Measurements from ENCODE around the gene SFMBT2.

The SFMBT2 gene

GRCh38 chr10:7351894-7352293 lies 58.9 kb downstream of the SFMBT2 start:
- CTCF ChIA-PET: interaction anchor here (0.6 to 1.5 kb wide), 2 partner anchors 10 to 147 kb away, joined by 3 to 4 read pairs; no protein-coding TSS in a partner anchor

GRCh38 chr10:7350541-7351195 lies 60.2 kb downstream of the SFMBT2 start:
- ChIA-PET CTCF (interaction anchor here (1.5 kb wide), 1 partner anchor 11 kb away, joined by 4 read pairs; no protein-coding TSS in a partner anchor), POLR2A (no interaction called here)
- TF ChIP-seq PKNOX1 (IDR thresholded peaks at IDR 0.05) (0 out of 2 replicates have a peak, but pooled peaks have one; percentile 14), SP1 (IDR thresholded peaks at IDR 0.05) (no peak), FOXK2 (IDR thresholded peaks at IDR 0.05) (no peak)
- DNase-seq (ENCODE audit: extremely low spot score): no peak

More at GRCh38 chr10:7351894-7352293, 58.9 kb downstream of the SFMBT2 start:
- no peak for TF ChIP-seq TARDBP (IDR thresholded peaks at IDR 0.05)
- no peak for TF ChIP-seq CTBP1 (IDR thresholded peaks at IDR 0.05; ENCODE audit: borderline replicate concordance)
- no peak for TF ChIP-seq SUZ12 (IDR thresholded peaks at IDR 0.05)
- no peak for TF ChIP-seq FOXK2 (IDR thresholded peaks at IDR 0.05)
- no peak for TF ChIP-seq BHLHE40 (IDR thresholded peaks at IDR 0.05; ENCODE audit: borderline replicate concordance)
- TF ChIP-seq SP1 (IDR thresholded peaks at IDR 0.05): no peak
- no peak for TF ChIP-seq NFRKB (IDR thresholded peaks at IDR 0.05)
- TF ChIP-seq LEF1 (IDR thresholded peaks at IDR 0.05; ENCODE audit: borderline replicate concordance): no peak
- TF ChIP-seq ZNF384 (IDR thresholded peaks at IDR 0.05): no peak
- no peak for DNase-seq (ENCODE audit: extremely low spot score)
- POLR2A ChIA-PET: no interaction called here

GRCh38 chr10:7345717-7346116 lies 65.1 kb downstream of the SFMBT2 start:
- ChIA-PET POLR2A (no interaction called here), CTCF (no interaction called here)
- TF ChIP-seq HDGF (IDR thresholded peaks at IDR 0.05; ENCODE audit: borderline replicate concordance) (no peak), PKNOX1 (IDR thresholded peaks at IDR 0.05) (no peak), FOXK2 (IDR thresholded peaks at IDR 0.05) (no peak), L3MBTL2 (conservative IDR thresholded peaks at IDR 0.05) (no peak), ELF4 (IDR thresholded peaks at IDR 0.05) (no peak), FOXM1 (IDR thresholded peaks at IDR 0.05; ENCODE audit: borderline replicate concordance) (no peak), ZNF384 (IDR thresholded peaks at IDR 0.05) (no peak), ARNT (IDR thresholded peaks at IDR 0.05) (no peak), SUZ12 (IDR thresholded peaks at IDR 0.05) (no peak), CTBP1 (IDR thresholded peaks at IDR 0.05; ENCODE audit: borderline replicate concordance) (no peak), TARDBP (IDR thresholded peaks at IDR 0.05) (no peak), LEF1 (IDR thresholded peaks at IDR 0.05; ENCODE audit: borderline replicate concordance) (no peak), BHLHE40 (IDR thresholded peaks at IDR 0.05; ENCODE audit: borderline replicate concordance) (no peak), SP1 (IDR thresholded peaks at IDR 0.05) (no peak), NFRKB (IDR thresholded peaks at IDR 0.05) (no peak), FOXA1 (IDR thresholded peaks at IDR 0.05) (no peak)
- no peak for DNase-seq (ENCODE audit: extremely low spot score)

- no peak for DNase-seq (ENCODE audit: extremely low spot score)
- TF ChIP-seq CTBP1 (IDR thresholded peaks at IDR 0.05; ENCODE audit: borderline replicate concordance): no peak
- TF ChIP-seq LEF1 (IDR thresholded peaks at IDR 0.05; ENCODE audit: borderline replicate concordance): no peak
- no peak for TF ChIP-seq TARDBP (IDR thresholded peaks at IDR 0.05)
- no peak for TF ChIP-seq FOXA1 (IDR thresholded peaks at IDR 0.05)
- TF ChIP-seq ELF4 (IDR thresholded peaks at IDR 0.05): no peak
- TF ChIP-seq SUZ12 (IDR thresholded peaks at IDR 0.05): no peak
- no peak for TF ChIP-seq ARNT (IDR thresholded peaks at IDR 0.05)
- ChIA-PET CTCF (no interaction called here), POLR2A (no interaction called here)
Observed at GRCh38 chr10:7343040-7343439, 67.8 kb downstream of the SFMBT2 start.

GRCh38 chr10:7340179-7340874 lies 70.5 kb downstream of the SFMBT2 start:
- POLR2A ChIA-PET: no interaction called here
- TF ChIP-seq FOXM1 (IDR thresholded peaks at IDR 0.05; ENCODE audit: borderline replicate concordance) (no peak), CTBP1 (IDR thresholded peaks at IDR 0.05; ENCODE audit: borderline replicate concordance) (no peak), TARDBP (IDR thresholded peaks at IDR 0.05) (no peak), SP1 (IDR thresholded peaks at IDR 0.05) (no peak), SUZ12 (IDR thresholded peaks at IDR 0.05) (no peak), ELF4 (IDR thresholded peaks at IDR 0.05) (no peak), FOXA1 (IDR thresholded peaks at IDR 0.05) (no peak), L3MBTL2 (conservative IDR thresholded peaks at IDR 0.05) (no peak), BHLHE40 (IDR thresholded peaks at IDR 0.05; ENCODE audit: borderline replicate concordance) (no peak), FOXK2 (IDR thresholded peaks at IDR 0.05) (no peak), ZNF384 (IDR thresholded peaks at IDR 0.05) (no peak), PKNOX1 (IDR thresholded peaks at IDR 0.05) (no peak), NFRKB (IDR thresholded peaks at IDR 0.05) (no peak), LEF1 (IDR thresholded peaks at IDR 0.05; ENCODE audit: borderline replicate concordance) (no peak), ARNT (IDR thresholded peaks at IDR 0.05) (no peak)
- no peak for DNase-seq (ENCODE audit: extremely low spot score)
- CTCF ChIA-PET: interaction anchor here (0.8 kb wide), 1 partner anchor 30 kb away, joined by 3 read pairs; no protein-coding TSS in a partner anchor

- CTCF ChIA-PET: no interaction called here
- no peak for TF ChIP-seq HDGF (IDR thresholded peaks at IDR 0.05; ENCODE audit: borderline replicate concordance)
- no peak for TF ChIP-seq SUZ12 (IDR thresholded peaks at IDR 0.05)
- TF ChIP-seq LEF1 (IDR thresholded peaks at IDR 0.05; ENCODE audit: borderline replicate concordance): no peak
- TF ChIP-seq FOXK2 (IDR thresholded peaks at IDR 0.05): no peak
- TF ChIP-seq ARNT (IDR thresholded peaks at IDR 0.05): no peak
- no peak for TF ChIP-seq BHLHE40 (IDR thresholded peaks at IDR 0.05; ENCODE audit: borderline replicate concordance)
- no peak for TF ChIP-seq SP1 (IDR thresholded peaks at IDR 0.05)
- POLR2A ChIA-PET: no interaction called here
Observed at GRCh38 chr10:7339510-7339909, 71.3 kb downstream of the SFMBT2 start.

More at GRCh38 chr10:7339510-7339909, 71.3 kb downstream of the SFMBT2 start:
- DNase-seq (ENCODE audit: extremely low spot score): no peak

Data from HEK293T (cell line).